GM12873 (cell line): ENCODE results near the gene IMP3.
A peak's percentile ranks its signal among the peaks of the same experiment; 100 is the strongest.

Source experiments
- TF ChIP-seq, protein P1 (sequence below): IDR thresholded peaks from 2 replicates; pipeline ENCODE4 v1.5.1; 2012; ENCODE audit warnings: low read depth, mild to moderate bottlenecking, moderate library complexity, low read length, control low read depth; ENCODE audit not compliant: insufficient read depth; ENCODE audit errors: missing control alignments

The IMP3 gene

DNA sequence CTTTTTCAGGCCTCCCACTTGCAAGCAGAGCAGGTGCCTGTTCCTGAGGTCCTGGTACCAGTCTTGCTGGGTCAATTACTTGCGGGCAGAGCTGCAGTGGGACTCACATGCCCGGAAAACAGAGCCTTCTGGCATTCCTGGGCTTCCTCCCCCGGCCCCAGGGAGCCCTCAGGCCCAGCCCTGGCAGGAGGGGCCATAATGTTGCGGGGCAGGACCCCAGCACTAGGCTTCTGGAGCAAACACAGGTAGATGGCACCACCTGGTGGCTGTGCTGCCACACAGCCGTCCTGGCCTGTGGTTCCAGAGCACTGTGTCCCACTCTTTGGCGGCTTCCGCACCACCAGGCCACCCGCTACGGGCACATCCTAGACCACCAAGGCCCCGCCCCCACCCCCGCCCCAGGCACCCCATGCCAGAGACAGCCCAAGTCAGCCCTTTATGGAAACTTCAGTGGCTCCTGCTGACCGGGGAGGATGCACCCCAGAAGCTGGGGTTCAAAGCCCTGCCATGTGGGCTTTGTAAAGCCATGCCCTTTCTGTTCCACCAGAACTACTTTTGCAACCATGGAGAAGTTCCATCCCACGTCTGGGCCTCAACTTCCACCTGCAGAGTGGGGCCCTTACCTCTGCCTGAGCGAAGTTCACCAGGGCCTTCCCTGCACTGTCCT lies 43.8 kb upstream of the IMP3 start:
- TF ChIP-seq, protein P1, sequence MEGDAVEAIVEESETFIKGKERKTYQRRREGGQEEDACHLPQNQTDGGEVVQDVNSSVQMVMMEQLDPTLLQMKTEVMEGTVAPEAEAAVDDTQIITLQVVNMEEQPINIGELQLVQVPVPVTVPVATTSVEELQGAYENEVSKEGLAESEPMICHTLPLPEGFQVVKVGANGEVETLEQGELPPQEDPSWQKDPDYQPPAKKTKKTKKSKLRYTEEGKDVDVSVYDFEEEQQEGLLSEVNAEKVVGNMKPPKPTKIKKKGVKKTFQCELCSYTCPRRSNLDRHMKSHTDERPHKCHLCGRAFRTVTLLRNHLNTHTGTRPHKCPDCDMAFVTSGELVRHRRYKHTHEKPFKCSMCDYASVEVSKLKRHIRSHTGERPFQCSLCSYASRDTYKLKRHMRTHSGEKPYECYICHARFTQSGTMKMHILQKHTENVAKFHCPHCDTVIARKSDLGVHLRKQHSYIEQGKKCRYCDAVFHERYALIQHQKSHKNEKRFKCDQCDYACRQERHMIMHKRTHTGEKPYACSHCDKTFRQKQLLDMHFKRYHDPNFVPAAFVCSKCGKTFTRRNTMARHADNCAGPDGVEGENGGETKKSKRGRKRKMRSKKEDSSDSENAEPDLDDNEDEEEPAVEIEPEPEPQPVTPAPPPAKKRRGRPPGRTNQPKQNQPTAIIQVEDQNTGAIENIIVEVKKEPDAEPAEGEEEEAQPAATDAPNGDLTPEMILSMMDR = peak; percentile 90

DNA sequence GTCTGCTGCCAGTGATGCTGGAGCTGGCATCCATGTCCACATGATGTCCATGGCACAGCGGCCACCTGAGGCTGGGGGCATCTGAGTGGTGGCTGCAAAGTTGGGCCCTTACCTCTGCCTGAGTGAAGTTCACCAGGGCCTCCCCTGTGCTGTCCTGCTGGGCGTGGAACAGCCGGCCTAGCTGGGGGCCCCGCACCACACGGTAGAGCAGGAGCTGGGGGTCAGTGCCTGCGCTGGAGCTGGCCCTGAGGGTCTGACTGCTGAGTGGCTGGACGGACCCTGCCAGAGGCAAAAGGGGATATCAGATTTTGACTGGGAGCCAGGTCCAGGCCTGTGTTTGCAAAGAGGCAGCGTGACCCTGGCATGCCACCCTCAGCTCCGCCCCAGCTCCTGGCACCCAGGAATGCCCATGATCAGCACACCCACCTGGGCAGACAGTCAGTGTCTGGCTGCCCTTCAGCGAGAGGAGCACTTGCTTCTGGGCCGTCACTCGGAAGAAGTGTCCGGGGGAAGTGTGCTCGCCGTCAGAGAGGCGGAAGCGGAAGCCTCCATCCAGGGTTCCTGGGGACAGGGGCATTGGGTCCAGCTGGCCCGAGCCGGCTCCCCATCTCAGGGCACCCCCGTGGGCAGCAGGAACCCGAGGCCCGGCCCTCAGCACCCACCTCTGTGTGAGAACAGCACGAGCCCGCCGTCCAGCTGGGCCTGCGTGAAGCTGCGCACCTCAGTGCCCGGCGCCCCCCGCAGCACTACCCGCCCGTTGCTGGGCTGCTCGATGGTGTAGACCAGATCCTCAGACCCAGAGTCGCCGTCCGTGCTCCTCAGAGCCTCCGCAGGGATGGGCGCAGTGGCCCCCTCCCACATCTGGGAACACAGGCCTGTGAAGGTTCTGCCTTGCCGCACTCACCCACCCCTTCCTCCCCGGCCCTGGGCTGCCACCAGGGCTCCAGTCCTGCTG lies 42.4 kb upstream of the IMP3 start:
- TF ChIP-seq, protein P1 = no peak

DNA sequence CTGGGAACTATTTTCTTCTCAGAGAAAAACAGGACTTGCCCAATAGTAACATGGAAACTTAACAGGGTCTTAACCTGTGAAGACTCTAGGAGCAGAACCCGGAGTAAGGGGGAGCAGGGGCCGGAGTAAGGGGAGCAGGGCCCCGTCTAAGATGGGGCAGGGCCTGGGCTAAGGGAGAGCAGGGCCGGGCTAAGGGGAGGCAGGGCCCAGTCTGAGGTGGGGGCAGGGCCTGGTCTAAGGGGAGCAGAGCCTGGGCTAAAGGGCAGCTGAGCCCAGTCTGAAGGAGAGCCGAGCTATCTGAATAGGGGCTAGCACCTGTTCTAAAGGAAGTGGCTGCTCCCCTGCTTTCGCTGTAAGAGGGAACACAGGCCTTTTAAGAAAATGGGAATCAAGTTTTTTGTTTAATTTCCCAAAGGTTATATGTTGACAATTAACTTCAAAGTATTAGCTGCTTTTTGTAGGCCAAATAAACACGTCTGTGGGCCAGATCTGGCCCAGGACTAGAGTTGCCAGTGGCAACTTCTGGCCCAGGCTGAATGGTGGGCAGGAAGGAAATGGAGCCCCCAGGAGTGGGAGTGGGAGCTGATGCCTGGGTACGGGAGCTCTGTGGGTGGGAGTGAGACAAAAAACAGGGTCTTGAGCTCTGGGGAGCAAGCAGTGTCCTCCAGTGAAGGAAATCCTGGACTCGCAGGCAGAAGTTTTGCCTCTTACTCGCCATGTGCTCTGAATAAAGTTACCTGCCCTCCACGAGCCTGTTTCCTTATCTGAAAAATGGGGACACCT lies 40.2 kb upstream of the IMP3 start:
- TF ChIP-seq, protein P1 = no peak

DNA sequence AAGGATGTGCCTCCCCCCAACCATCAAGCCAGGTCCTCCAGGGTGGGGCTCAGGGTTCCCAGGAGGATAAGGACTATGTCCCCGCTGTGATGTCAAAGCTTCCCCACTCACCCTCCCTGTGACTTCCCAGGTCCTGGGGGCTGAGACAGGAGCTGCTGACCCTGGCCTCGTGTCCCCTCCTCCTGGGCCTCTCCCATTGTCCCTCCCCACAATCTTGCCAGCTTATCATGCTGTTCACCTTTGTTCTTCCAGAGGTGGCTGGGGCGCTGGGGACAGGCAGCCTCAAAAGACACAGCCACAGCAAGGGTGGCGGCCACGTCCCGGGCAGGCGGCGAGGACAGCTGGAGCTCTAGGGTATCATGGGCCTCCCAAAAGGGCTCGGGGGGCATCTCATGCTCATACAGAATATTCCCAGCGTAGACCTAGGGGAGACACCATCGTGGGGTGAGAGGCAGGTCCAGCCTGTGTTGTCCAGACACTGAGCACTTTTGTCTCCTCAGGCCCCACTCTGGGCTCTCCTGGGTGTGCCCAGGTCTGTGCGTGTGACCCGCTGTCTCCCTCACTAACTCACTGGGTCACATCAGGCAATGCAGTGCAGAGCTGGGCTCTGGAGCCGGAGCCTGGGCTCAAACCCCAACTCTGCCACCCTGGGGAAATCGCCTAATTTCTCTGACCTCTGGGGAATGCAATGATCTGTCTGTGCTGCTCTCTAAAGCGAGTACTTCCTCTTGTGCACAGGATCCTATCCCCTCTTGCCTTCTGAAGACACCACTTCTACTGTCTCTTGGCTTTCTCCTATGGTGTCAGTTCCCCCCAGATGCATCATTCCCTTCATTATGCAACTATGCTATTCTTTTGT lies 37.7 kb upstream of the IMP3 start:
- TF ChIP-seq, protein P1 = no peak

DNA sequence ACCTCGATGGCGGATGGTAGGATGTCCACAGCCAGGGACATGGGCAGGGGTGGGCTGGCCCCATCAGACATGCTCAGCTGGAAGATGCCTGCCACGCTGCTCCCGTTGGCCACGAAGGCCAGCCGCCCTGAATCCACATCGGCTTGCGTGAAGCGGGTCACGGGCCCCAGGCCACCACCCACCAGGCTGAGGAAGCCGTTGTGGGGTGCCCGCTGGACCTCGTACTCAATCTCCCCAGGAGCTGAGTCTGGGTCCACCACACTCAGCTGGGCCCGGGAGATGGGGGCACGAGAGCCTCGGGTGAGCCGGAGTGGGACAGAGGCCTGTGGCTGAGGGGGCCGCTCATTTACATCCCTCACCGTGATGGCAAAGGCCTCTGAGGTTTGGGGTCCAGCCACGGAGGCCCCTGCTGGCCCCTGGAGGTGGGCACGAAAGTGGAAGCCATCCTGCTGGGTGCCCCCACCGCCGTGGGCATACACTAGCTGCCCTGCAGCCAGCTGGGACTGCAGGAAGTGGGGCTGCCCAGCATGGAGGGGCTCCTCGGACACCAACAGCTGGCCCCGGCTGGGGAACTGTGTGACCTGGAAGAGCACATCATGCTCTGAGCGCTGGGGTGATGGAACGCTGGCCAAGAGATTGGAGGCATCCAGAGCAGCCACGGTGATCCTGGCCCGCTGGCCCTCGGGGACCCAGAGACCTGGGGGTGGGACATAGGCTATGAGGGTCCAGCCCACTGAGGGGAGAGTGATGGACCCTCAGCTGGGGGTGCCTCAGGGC lies 36.9 kb upstream of the IMP3 start:
- TF ChIP-seq, protein P1 = no peak
